GM19467 (cell line): ENCODE data around the gene RRP7A.
"Not testable (repeated sequence)": the region's sequence is repeated elsewhere in the genome, so short reads cannot be mapped to it uniquely, and the experiment has no call there.

ENCODE experiments used
- ATAC-seq: cut with Tn5 transposase; IDR thresholded peaks from one replicate; pipeline ENCODE4 v1.9.1; 2021; ENCODE audit warnings: mild to moderate bottlenecking, moderate library complexity; ENCODE audit not compliant: unreplicated experiment

RRP7A gene

DNA sequence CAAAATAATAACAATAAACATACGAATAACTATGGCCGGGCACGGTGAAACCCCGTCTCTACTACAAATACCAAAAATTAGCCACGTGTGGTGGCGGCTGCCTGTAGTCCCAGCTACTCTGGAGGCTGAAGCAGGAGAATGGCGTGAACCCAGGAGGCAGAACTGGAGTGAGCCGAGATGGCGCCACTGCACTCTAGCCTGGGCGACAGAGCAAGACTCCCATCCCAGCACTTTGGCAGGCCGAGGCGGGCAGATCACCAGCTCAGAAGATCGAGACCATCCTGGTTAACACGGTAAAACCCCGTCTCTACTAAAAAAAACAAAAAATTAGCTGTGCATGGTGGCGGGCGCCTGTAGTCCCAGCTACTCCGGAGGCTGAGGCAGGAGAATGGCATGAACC lies 17.0 kb upstream of the RRP7A start:
- not testable (repeated sequence) for ATAC-seq

DNA sequence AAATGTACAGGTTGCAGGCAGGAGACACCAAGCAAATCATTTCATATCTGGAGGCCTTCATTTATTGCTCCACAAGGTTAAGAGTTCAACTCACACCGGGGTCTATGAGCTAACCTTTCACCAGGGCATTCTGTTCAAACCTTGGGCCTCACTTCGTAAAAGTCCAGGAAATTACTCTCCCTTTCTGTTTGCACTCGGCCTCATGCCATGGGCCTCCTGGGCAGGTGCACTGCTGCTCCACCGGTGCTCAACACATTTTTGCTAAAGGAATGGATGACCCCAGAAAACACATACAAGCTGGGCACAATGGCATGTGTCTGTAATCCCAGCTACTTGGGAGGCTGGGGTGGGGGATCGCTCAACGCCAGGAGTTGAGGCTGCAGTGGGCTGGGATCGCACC lies 16.6 kb upstream of the RRP7A start:
- no peak for ATAC-seq

DNA sequence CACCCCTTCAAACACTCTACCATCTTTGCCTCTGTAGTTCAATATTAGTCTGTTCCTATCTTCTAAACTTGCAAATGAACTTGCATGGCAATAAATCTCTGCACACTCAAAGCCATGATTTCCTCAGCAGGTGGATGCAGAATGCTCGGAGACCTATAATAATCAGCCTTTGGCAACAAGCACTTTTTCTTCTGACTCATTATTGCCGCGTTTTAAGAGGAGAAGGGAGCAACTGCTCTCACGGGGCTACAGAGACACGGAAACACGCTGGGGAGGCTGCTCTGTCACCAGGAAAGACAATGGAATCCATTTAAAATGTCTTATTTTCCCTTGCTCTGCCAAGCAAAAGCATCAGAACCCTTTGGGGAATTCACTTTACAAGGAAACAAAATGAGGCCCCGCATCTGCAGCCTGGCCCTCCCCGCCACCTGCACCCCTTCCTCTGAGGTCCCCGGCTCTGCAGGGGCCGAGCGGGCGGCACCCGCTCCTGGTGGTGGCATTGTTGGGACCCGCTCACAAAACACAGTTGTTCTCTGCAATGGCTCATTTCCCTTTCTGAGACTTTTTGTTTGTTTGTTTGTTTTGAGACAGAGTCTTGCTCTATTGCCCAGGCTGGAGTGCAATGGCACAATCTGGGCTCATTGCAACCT lies 15.6 kb upstream of the RRP7A start:
- not testable (repeated sequence) for ATAC-seq

DNA sequence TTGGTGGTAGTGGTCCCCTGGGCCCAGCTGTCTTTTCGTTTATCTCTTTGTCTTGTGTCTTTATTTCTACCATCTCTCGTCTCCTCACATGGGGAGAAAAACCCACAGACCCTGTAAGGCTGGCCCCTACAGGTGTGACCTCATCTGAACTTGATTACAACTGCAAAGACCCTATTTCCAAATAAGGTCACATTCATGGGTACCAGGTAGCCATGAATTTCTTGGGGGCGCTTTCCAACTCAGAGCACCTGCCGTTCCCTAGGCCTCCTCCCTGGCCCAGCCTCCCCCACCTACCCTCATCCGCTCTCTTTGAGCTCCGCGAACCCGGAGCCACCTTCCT lies 14.0 kb upstream of the RRP7A start:
- no peak for ATAC-seq

DNA sequence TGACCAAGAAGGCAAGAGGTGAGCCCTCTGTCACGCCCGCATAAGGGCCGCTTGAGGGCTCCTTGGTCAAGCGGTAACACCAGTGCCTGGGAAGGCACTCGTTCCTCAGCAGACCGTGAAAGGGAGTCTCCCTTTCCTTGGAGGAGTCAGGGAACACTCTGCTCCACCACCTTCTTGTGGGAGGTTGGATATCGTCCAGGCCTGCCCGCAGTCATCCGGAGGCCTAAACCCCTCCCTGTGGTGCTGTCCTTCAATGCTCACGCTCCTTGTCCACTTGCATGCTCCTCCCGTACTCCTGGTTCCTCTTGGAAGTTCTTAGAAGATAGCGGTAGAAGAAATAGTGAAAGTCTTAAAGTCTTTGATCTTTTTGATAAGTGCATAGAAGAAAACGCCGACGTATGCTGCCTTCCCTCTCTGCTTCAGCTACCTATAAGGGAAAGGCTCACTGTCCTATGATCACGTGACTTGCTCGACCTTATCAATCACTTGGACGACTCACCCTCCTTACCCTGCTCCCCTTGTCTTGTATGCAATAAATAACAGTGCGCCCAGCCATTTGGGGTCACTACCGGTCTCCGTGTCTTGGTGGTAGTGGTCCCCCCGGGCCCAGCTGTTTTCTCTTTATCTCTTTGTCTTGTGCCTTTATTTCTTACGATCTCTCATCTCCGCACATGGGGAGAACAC lies 11.9 kb upstream of the RRP7A start:
- not testable (repeated sequence) for ATAC-seq

DNA sequence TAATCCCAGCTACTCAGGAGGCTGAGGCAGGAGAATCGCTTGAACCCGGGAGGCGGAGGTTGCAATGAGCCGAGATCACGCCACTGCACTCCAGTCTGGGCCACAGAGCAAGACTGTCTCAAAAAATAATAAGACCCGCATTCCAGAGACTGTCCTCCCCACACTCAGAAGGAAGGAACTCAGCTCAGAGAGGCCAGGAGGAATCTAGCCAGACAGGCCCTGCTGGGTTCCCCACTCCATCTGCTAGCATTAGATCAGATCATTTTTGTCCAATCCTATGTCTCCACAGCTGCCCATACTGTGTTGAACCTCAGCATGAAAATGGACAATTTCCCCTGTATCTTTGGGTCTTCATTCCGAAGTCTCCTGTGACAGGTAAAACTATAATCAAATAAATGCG lies 9.8 kb upstream of the RRP7A start:
- not testable (repeated sequence) for ATAC-seq

DNA sequence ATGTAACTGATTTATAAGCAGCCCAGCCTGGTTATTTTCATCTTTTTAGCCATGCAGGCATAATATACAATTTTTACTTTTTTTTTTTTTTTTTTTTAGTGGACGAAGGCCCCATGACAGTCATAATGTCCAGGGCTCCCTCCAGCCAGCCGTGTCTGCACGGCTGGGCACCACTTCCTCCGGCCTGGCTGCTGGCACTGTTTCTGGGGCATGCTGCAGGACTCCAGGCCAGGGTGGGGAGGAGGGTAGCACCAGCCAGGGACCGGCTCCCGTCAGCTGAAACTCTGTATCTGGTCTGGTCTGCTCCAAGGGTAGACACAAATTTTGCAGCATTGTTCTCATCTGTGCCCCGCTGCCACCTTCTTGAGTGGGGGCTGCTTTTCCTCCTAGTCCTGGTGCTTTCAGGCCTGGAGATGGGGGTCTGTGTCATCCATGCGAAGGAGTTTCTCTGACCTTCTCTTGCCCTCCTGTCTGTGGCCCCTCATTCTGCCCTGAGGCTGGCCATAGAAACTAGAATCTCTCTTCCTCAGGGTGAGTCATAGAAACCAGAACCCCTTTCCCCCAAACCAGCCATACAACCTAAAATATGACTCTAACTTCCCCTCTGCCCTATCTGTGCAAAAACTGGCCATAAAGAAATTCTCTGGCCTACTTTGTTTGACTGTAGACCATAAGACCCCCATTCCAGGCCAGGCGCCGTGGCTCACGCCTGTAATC lies 9.2 kb upstream of the RRP7A start:
- ATAC-seq: no peak

DNA sequence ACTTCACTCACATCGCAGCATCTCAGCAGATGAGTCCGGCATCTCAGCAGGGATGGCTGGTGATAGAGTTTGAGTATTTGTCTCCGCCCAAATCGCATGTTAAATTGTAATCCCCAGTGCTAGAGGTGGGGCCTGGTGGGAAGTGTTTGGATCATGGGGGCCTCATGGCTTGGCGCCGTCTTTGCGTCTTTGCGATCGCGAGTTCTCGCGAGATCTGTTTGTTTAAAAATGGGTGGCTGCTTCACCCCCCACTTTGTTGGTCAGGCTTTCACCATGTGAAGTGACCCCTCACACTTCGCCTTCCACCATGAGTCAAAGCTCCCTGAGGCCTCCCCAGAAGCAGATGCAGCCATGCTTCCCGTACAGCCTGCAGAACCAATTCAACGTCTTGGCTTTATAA lies 3.0 kb upstream of the RRP7A start:
- ATAC-seq: no peak

DNA sequence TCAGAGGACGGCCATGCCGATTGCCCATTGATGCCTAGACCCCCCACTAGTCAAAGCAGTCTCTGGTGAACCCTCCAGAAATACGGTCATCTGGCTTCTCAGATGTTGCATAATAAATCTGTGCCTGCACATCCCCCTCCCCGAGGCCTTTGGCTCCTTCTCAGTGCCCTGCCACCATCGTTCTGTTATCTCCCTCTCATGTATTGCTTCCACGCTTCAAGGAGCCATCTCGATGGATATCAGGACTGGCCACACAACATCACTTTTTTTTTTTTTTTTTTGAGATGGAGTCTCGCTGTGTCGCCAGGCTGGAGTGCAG lies 1.6 kb upstream of the RRP7A start:
- ATAC-seq: no peak

DNA sequence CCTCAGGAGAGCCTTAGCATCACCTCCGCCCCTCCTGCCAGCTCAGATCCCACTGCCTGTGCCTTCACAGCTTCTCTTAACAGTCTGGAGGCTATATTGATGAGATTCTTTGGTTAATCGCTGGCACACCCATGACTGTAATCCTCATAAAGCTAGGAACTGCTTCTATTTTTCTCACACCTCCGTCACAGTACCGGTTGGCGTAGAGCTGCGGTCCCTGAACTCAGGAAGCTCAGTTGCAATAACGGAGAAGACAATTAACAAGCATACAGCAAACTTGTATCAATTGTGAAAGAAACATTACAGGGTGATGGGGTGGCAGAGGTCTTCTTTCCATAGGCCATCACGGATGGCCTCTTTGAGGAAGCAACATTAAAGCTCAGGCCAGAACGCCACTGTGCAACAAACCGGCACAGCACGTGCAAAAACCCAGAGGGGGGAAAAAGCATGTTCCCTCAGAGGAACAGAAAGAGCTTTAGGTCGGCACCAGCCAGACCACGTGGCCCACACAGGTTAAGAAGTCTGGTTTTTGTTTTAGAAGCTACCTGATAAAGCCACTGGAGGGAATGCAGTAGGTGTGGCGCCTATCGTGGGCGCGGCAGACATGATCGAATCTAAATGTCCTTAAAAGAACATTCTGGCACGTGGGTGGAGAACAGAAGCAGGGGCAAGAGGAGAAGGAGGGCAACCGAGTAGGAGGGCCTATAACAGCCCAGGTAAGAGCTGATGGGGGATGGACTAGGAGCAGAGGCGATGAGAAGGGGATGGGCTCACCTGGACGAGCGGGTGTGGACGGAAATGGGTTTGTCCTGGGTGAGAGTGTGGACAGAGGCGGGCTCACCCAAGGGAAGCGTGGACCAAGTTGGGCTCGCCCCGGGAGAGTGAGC lies 715 bp downstream of the RRP7A start:
- ATAC-seq: not testable (repeated sequence)

DNA sequence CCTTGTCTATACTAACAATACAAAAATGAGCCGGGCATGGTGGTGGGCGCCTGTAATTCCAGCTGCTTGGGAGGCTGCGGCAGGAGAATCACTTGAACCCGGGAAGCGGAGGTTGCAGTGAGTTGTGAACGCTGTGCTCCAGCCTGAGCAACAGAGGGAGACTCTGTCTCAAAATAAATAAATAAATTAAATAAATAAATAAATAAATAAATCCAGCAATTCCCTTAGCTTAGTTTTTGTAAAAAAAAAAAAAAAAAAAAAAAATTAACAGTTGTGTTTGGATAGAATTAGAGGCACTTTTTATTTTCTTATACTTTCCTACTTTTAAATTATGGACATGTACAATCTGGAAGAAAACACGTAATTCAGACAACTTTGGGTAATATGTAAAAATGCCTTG lies 2.5 kb downstream of the RRP7A start:
- not testable (repeated sequence) for ATAC-seq

DNA sequence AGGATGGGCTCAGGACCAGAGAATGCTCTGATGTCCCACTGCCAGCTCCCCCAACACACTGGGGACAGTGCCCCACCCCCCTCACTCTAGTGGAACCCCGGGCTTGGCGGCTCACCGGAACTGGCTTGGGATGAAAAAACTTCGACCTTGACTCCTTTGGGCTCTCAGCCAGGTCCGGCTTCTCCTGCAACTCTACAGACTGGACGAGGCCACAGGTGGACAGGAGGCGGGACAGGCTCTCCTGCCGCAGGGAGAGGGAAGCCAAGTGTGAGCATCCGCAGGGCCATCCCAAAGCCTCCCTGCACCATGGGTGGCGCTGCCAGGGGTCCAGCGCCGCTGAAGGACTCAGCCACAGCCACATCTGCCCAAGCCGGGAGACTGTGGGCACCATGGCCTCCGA lies 3.7 kb downstream of the RRP7A start:
- ATAC-seq: no peak

DNA sequence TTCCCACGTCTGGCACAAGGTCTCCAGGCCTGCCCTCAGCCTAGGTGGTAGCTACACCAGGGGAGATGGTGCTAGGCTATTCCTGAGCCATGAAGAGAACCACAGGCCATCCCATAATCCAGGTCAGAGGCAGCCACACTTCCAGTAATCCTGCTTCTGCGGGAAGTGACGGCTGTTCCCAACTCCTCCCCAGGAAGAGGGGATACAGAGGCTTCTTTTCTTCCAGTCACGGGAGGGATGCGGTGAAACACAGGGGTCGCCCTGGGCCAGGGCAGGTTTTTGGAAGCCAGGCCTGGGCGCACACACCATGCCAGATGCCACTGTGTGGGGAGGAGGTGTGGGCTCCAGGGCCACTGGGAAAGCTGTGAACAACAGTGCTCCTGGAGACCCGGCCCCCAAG lies 4.3 kb downstream of the RRP7A start:
- ATAC-seq: not testable (repeated sequence)

DNA sequence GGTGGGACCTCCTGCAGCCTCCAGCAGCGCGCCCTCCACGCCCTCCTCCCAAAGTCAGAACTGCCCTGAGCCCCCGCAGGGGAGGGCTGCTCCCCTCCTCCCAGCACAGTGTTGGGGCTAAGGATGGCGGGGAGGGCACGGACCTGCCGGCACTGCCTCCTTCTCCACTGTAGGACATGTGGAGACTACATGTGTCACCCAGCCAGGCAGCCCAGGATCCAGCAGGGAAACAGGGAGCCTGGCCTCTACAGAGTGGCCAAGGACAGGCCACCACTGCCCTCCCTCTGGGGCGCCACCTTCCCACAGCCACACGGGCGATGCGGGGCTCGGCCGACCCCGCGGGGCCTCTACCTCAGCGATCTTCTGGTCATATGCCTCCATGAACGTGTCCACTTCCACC lies 5.3 kb downstream of the RRP7A start:
- ATAC-seq: not testable (repeated sequence)

DNA sequence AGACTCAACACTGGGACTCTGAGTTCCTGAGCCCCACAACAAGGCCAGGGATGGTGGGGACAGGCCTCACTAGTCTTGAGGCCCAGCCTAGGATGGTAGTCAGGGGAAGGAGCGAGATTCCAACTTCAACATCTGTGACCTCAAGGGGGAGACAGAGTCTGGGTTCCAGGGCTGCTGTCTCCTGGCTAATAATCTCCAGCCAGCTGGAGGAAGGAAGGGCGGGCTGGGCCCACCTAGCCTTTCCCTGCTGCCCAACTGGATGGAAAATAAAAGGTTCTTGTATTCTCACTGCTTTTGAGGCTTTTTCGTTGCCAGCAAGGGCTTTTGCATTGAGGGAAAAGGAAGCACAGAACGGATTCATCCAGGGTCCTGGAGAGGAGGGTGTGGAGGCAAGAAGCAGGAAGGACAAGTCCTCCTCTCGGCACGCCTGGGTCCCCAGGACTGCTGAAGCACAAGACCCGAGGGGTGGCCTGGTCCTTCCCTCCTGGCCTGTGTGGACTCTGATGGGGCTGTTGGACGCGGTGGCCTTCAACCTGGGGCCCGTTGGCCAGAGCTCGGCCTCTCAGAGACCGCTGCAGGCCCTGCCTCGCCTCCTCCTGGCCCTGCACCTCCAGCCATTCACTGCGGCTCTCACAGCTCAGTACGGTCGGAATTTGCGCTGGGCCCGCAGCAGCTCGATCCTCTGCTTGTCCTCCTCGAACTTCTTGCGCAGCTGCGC lies 7.2 kb downstream of the RRP7A start:
- not testable (repeated sequence) for ATAC-seq

DNA sequence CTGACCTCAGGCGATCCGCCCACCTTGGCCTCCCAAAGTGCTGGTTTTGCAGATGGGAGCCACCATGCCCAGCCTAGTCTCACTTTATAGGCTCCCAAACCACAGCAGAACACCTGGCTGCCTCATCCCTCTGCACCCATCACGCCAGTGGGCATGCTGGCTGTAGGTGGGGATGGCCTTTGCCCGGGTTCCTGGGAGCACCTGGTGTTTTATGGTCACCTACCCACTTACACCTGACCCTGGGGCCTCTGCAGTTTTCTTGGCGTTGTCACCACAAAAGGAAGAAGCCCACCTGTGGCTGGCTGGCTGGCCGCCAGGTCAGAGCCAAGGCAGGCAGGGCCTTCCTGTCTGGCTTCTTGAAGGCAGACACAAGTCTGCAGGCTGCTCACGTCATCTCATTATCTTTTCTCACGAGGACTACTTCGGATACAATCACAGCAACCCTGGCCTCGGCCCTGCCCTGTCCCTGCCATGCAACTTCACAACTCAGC lies 8.2 kb downstream of the RRP7A start:
- no peak for ATAC-seq

DNA sequence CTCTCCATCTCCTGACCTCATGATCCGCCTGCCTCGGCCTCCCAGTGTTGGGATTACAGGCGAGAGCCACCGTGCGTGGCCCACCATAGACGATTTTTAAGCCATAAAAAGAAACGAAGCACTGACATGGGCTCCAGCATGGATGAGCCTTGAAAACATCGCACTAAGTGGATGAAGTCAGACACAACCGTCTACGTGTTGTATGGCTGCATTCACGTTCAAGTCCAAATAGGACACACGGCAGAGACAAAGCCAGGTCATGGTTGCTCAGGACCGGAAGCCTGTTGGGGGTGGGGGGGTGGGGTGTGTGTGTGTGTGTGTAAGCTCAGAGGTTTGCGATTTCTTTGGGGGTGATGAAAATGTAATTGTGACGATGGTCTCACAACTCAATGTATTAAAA lies 10.0 kb downstream of the RRP7A start:
- no peak for ATAC-seq

DNA sequence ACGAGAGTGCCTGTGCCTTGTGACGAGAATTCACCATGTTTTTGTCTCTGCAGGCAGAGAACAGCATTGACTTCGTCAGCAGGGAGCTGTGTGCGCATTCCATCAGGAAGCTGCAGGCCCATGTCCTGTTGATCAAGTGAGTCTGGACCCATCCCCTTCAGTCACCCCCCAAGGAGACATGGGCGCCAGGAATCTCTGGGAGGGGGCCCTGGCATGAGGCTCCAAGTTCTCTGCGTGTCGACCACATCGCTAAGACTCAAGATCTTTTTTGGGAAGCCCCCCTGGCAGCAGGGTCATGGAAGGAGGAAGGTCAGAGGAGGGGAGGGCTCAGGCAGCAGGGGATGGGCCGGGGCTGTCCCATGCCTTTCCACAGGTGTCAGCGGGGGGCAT lies 10.6 kb downstream of the RRP7A start:
- ATAC-seq: not testable (repeated sequence)

DNA sequence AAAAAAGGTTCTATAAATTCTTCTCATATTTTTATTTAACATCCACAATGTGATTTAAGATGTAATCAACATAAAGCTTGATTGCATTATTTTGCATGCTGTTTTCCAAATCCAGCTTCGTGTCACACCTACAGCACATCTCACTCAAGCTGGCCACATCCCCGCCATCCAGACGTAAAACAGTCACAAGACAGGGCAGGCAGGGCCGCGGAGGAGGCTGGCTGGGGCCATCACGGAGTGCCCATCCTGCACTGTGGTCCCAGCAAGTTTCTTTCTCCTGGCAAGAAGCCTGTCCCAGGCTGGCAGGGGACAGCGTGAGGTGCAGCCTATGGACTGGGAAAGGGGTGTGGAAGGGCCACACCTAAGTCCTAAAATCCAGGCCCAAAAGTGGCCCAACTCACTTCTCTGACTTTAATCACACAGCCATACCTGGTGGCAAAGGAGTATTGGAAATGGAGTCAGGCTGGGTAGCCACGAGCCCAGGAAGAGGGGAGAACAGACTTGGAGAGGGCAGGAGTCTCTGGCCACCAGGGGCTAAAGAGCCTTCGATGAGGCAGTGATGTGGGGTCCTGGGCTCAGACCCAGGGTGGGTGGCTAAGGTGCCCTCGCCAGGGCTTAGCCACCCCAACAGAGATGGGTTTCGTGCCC lies 11.1 kb downstream of the RRP7A start:
- not testable (repeated sequence) for ATAC-seq

DNA sequence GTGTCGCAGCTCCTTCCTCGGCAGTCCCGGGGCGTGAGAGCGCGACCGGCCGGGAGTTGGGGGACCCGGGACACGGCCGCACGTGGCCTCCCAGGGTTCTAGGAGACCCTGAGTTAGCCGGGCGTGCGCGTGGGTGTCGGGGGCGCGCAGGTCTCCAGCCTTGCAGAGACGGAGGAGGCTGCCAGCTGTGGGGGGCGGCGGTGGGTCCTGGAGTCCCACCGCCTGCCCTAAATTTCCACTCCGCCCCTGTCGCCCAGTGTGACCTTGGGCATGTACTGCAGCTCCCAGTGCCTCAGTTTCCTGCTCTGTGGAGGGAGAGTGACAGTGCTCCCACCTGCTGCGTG lies 18.8 kb downstream of the RRP7A start:
- no peak for ATAC-seq
